BJ (cell line): ENCODE measurements around the gene HSD3B7. TPM values are rescaled to one million over a fixed set of nuclear protein-coding genes. Genes with fewer than 3 reads are reported as not detected.

Source experiments
- CTCF ChIA-PET: fragments of 350-600 bp; formaldehyde crosslinking; extraction: SDS; loops from one replicate; lab custom pipeline; 2021; ENCODE audit warnings: antibody characterized with exemption, inconsistent platforms; lab: Yijun Ruan, JAX
- POLR2A ChIA-PET: fragments of 300-600 bp; sonication (Branson Sonifier 250); formaldehyde crosslinking; extraction: SDS; loops from one replicate; lab custom pipeline; 2021; ENCODE audit warnings: antibody characterized with exemption; lab: Charles Lee
- DNase-seq: peaks from one replicate; pipeline ENCODE4 v3.0.0-alpha.2; 2011; ENCODE audit warnings: low read depth
- H3K27me3 ChIP-seq: 2 replicates; pipeline ENCODE4 v1.6.0; 2011; ENCODE audit warnings: low read length; ENCODE audit not compliant: control insufficient read depth, insufficient read depth
- H3K36me3 ChIP-seq: 2 replicates; pipeline ENCODE4 v1.5.1; 2011; ENCODE audit warnings: low read length; ENCODE audit not compliant: control insufficient read depth, insufficient read depth
- H3K4me3 ChIP-seq: 2 replicates; pipeline ENCODE4 v1.5.1; 2011; ENCODE audit warnings: low read depth, mild to moderate bottlenecking, control low read depth, low read length
- CTCF ChIP-seq: IDR thresholded peaks from 2 replicates; pipeline ENCODE4 v1.5.1; 2011; ENCODE audit warnings: low read depth, mild to moderate bottlenecking, control low read depth, inconsistent platforms, low read length, moderate library complexity; ENCODE audit not compliant: insufficient read depth
- polyA plus RNA-seq: library from polyadenylated mRNA; depleted of rRNA; stranded (reverse); fragments of >200 nt; gene quantifications from 2 replicates; pipeline ENCODE4 v1.2.3, GENCODE V29; 2011

Gene HSD3B7
- polyA plus RNA-seq, 1 experiment: 25.0 TPM

GRCh38 chr16:30992276-30992780 lies 7.3 kb downstream of the HSD3B7 start:
- ChIA-PET POLR2A (interaction anchor here (0.5 kb wide), 1 partner anchor 25 kb away, joined by 3 read pairs; no protein-coding TSS in a partner anchor), CTCF (interaction anchor here (0.6 kb wide), 1 partner anchor 81 kb away, joined by 3 read pairs; no protein-coding TSS in a partner anchor)
- no peaks in the 10 kb centered on the region for H3K27me3 ChIP-seq
- H3K4me3 ChIP-seq: no peak overlapping the region
- peaks cover 2% of the 10 kb centered on the region for H3K36me3 ChIP-seq
- no peak for TF ChIP-seq CTCF
- no peak for DNase-seq

DNA sequence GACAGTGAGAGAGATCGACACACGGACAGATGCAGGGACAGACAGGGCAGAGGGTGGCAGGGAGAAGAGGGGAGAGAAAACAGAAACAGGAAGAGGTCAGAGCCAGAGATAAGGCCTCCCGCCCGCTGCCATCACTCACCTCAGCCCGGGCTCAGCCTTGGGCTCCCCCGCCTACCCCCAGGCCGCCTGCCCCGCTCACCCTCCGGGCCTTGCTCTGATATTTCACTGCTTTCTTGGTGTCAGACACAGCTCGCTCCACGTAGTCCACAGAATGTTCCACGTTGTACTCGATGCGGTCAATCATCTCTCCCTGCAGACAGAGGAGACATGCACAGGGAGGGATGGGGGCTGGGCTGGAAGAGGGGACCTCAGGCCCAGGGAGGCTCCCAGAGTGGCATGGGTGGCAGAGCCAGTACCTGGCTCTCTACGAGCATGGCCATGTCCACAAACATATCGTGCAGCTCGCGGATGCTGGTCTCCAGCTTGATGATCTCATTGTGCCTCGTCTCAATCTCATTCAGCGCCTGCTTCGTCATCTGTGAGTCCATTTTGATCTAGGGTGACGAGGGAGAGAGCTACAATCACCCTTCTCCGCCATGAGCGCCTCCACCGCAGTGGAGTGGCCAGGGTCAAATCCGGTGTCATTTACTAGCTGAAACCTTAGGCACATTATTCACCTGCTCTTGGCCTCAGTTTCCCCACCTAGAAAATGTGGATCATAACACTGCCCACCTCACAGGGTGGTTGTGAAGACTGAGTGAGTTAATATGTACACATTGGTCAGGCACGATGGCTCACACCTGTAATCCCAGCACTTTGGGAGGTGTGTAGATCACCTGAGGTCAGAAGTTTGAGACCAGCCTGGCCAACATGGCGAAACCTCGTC lies 8.2 kb downstream of the HSD3B7 start:
- Histone ChIP-seq H3K36me3 (no peaks in the 10 kb centered on the region; the same call in 1 of the 2 replicates), H3K27me3 (no peaks in the 10 kb centered on the region), H3K4me3 (no peak overlapping the region)
- ChIA-PET POLR2A (interaction anchor here (0.5 kb wide), 1 partner anchor 24 kb away, joined by 3 read pairs; no protein-coding TSS in a partner anchor), CTCF (interaction anchor here (0.8 to 1.9 kb wide), 2 partner anchors 8 to 39 kb away, joined by 3 to 6 read pairs; partner anchors contain the start of gene HSD3B7)
- DNase-seq: no peak
- no peak for TF ChIP-seq CTCF

- CTCF ChIA-PET: interaction anchor here (1.5 to 1.8 kb wide), 2 partner anchors 10 to 146 kb away, joined by 6 to 9 read pairs; partner anchors contain the start of gene HSD3B7
- no peak overlapping the region for H3K4me3 ChIP-seq
- no peak for DNase-seq
Measured at GRCh38 chr16:30995927-30996323, 10.9 kb downstream of the HSD3B7 start.

DNA sequence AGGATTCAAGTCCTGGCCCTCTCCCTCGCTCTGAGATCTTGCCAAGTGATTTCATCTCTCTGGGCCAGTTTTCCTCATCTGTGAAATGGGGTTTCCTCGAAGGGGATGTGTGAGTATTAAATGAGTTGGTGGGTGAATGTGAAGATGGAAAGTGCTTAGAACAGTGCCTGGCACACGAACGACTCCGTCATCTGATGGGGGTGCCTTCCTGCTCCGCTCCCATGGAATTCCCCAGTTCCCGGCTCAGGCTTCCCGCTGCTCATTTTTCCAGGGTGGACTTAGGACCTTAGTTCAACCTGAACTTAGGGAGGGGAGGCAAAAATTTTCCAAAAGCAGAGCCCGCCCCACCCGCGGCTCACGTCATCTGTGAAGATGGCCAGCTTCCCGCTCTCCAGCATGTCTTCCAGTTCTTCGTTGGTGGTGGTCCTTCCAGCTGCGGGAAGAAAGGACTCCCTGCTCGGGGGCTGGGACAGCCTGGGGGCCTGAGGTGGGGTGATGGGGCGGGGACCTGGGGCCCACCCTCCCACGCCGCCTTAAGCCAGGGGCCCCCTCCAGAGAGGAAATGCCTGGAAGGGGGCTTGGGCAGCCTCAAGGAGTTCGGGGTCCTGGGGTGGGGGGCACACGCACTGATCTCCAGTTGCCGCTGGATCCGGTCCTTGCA lies 11.4 kb downstream of the HSD3B7 start:
- H3K4me3 ChIP-seq: peak overlapping the region; percentile 47
- DNase-seq: no peak
- H3K36me3 ChIP-seq: no peaks in the 10 kb centered on the region; the same call in 1 of the 2 replicates
- ChIA-PET POLR2A (no interaction called here), CTCF (interaction anchor here (0.8 to 1.8 kb wide), 3 partner anchors 11 to 447 kb away, joined by 5 to 9 read pairs (median 6); partner anchors contain the start of genes HSD3B7 and ZNF843)
- H3K27me3 ChIP-seq: no peaks in the 10 kb centered on the region
- TF ChIP-seq CTCF: no peak

More at GRCh38 chr16:30995927-30996323, 10.9 kb downstream of the HSD3B7 start:
- TF ChIP-seq CTCF: no peak
- no peaks in the 10 kb centered on the region for H3K27me3 ChIP-seq
- H3K36me3 ChIP-seq: no peaks in the 10 kb centered on the region; the same call in 1 of the 2 replicates
- POLR2A ChIA-PET: no interaction called here
